Measurements from ENCODE around the gene BNIPL. TPM values are rescaled to one million over a fixed set of nuclear protein-coding genes. Genes with fewer than 3 reads are reported as not detected.

The BNIPL gene
- total and polyA plus RNA-seq, 2 of the 8 experiments (the other 6 are each of a cell fraction or from before 2014, with no cell fraction given): 2.4 to 3.3 TPM

GRCh38 chr1:151006327-151007052 is 29.9 kb upstream of the BNIPL start, which contains the start of gene MINDY1 (continued):
- no peak for TF ChIP-seq BCL11A (IDR thresholded peaks at IDR 0.05; ENCODE audit: low read depth in 2 of 2, low read length in 2 of 2)
- TF ChIP-seq NRF1 (IDR thresholded peaks at IDR 0.05; ENCODE audit: low read depth, low read length): no peak
- no peak for TF ChIP-seq SUZ12 (IDR thresholded peaks at IDR 0.05; ENCODE audit: low read length)
- 0 out of 2 replicates have a peak, but pooled peaks have one; percentile 28 for TF ChIP-seq YY1 (IDR thresholded peaks at IDR 0.05; ENCODE audit: low read depth, low read length)

All from H1 (cell line).